Purkinje cell (primary cell): ENCODE measurements around the gene PLXND1. TPM values are rescaled to one million over a fixed set of nuclear protein-coding genes. Genes with fewer than 3 reads are reported as not detected.

Experiments
- polyA plus RNA-seq: library from polyadenylated mRNA; unstranded; fragments of >200 nt; fragmentation: Nextera tagmentation; gene quantifications from 2 replicates; pipeline ENCODE4 v1.2.1, GENCODE V29; 2014

PLXND1 gene, protein sequence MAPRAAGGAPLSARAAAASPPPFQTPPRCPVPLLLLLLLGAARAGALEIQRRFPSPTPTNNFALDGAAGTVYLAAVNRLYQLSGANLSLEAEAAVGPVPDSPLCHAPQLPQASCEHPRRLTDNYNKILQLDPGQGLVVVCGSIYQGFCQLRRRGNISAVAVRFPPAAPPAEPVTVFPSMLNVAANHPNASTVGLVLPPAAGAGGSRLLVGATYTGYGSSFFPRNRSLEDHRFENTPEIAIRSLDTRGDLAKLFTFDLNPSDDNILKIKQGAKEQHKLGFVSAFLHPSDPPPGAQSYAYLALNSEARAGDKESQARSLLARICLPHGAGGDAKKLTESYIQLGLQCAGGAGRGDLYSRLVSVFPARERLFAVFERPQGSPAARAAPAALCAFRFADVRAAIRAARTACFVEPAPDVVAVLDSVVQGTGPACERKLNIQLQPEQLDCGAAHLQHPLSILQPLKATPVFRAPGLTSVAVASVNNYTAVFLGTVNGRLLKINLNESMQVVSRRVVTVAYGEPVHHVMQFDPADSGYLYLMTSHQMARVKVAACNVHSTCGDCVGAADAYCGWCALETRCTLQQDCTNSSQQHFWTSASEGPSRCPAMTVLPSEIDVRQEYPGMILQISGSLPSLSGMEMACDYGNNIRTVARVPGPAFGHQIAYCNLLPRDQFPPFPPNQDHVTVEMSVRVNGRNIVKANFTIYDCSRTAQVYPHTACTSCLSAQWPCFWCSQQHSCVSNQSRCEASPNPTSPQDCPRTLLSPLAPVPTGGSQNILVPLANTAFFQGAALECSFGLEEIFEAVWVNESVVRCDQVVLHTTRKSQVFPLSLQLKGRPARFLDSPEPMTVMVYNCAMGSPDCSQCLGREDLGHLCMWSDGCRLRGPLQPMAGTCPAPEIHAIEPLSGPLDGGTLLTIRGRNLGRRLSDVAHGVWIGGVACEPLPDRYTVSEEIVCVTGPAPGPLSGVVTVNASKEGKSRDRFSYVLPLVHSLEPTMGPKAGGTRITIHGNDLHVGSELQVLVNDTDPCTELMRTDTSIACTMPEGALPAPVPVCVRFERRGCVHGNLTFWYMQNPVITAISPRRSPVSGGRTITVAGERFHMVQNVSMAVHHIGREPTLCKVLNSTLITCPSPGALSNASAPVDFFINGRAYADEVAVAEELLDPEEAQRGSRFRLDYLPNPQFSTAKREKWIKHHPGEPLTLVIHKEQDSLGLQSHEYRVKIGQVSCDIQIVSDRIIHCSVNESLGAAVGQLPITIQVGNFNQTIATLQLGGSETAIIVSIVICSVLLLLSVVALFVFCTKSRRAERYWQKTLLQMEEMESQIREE (N-terminal part only)
- 0.67 and 0.83 TPM in 2 replicates for polyA plus RNA-seq

DNA sequence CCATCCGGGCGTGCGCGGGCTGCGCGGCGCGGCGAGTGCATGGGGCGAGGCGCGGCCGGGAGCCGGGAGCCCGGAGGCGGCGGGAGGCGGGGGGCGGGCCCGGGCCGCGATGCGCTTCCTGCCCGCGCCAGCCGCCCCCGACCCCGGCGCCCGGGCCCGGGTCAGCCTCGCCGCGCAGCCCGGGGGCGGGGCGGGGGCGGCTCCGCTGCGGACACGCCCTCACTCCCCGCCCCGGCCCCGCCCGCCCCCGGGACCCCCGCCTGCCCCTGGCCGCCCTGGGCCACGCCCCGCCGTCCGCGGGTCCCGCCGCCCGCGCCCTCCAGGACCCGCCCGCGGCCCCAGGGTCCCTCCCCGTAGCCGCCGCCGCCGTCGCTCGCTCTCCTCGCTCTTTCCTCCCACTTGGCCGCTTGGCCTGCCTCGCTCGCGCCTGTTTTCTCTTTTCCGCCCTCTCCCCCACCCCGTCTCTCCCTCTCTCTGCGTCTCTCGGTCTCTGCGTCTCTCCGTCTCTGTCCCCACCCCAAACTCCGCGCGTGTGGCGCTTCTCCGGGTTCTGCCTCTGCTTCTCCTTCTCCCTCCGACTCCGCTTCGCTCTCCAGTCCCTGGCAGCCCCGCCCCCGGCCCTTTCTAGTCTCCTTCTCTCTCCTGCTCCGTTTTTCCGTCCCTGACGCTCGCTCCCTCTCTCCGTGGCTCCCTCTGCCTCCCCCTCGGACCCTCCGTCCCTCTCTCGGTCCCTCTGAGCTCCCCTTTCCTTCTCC, at the start of gene PLXND1:
PLXND1 (minus strand) TSS at position 41 of the 755 bp plus-strand sequence; CDS start at position 4, 37 bp downstream.

DNA sequence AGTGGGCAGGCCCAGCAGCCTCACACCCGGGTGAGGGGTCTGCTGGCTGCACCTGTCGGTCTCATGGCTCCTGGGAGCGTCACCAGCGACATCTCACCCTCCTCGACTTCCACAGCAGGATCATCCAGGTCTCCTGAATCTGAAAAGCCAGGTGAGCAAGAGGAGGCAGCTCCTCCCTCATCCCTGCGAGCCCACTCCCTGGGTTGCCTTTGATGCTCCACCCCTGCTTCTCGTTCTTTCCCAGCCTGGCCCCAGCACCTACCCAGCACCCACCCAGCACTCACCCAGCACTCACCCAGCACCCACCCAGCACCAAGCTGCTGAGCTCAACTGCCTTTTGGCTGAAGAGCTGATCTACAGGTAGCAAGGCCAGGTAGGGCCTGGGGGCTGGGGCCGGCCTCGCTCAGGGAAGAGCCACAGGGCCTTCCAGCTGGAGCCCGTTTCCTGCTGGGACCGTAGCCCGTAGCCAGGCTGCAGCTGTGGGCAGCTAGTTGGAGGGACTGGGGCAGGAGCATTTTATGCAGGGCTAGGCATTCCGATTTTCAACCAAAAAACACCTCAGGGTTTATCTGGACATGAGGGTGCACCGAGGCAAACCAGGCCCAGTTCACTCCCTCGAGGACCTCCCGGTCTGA, 63.2 kb downstream of the PLXND1 start, which contains the start of gene H1-8:
H1-8 (plus strand) TSS at position 20 of the 635 bp plus-strand sequence; CDS start at position 64, 44 bp downstream.

DNA sequence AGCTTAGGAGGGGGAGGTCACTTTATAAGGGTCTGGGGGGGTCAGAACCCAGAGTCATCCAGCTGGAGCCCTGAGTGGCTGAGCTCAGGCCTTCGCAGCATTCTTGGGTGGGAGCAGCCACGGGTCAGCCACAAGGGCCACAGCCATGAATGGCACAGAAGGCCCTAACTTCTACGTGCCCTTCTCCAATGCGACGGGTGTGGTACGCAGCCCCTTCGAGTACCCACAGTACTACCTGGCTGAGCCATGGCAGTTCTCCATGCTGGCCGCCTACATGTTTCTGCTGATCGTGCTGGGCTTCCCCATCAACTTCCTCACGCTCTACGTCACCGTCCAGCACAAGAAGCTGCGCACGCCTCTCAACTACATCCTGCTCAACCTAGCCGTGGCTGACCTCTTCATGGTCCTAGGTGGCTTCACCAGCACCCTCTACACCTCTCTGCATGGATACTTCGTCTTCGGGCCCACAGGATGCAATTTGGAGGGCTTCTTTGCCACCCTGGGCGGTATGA, 77.8 kb downstream of the PLXND1 start, which contains the start of gene RHO:
RHO (plus strand) TSS at position 51 of the 512 bp plus-strand sequence; CDS start at position 146, 95 bp downstream.

Other genes starting within 250 kb of the PLXND1 start
- 0.76 TPM in 1 of 2 replicates, not detected in the other for gene EFCAB12, start 178.0 kb downstream of the PLXND1 start, polyA plus RNA-seq
- gene MBD4, start 166.7 kb downstream of the PLXND1 start, polyA plus RNA-seq = 16.2 and 17.7 TPM in 2 replicates
- gene IFT122, start 166.5 kb downstream of the PLXND1 start, polyA plus RNA-seq = 10.4 and 20.5 TPM in 2 replicates
- gene RHO, start 78.0 kb downstream of the PLXND1 start, polyA plus RNA-seq = 1.1 TPM in 1 of 2 replicates, not detected in the other
- gene H1-8, start 63.5 kb downstream of the PLXND1 start, polyA plus RNA-seq = not detected in 2 replicates